ENCODE measurements around the gene C1QTNF12. TPM values are rescaled to one million over a fixed set of nuclear protein-coding genes. Genes with fewer than 3 reads are reported as not detected.

The C1QTNF12 gene
- total and polyA plus RNA-seq, 7 donors = 1.9 to 28.7 (median 17.6) TPM; not detected in 2

DNA sequence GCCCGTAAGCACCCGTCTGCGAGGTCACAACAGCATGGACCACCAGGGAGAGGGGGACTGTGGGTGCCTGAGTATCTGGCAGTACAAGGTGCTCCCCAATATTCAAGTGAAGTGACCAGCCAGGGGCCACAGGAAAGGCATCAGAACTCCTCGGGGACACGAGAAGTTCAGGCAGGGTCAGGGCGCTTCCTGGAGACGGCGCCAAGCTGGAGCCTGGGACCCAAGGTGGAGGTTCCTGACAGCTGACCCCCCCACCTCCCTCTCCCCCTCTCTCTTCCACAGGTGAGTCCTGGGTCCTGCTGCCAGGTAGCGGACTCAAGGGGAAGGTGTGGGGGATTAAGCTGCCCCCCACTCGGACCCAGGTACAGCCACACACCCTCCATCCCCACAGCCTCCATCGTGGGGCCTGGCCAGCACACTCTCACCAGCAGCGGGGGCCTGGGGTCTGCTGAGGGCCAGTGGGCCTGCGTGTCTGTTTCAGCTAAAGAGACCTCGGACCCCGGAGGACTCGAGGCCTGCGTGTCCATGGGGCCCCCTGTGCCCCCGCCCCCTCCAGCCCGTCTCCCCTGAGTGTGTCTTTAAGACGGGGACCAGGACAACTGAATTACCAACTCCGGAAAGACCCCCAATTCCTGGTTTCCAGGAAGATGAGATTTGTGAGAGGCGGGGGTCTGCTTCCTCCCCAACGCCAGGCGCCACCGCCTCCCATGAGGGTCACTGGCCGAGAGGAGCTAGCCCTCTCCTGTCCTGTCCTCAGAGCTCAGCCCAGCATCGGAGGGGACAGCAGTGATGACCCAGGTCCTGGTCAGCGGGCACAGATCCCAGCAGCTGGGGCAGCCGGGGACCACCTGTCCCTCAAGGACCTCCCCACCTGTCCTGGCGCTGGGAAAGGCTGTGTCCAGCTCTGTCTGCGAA lies 46.3 kb downstream of the C1QTNF12 start:
- DNase-seq = no peak
- 54 to 74% methylated on average over 31 of the region's 31 CpGs for WGBS, 2 donors

DNA sequence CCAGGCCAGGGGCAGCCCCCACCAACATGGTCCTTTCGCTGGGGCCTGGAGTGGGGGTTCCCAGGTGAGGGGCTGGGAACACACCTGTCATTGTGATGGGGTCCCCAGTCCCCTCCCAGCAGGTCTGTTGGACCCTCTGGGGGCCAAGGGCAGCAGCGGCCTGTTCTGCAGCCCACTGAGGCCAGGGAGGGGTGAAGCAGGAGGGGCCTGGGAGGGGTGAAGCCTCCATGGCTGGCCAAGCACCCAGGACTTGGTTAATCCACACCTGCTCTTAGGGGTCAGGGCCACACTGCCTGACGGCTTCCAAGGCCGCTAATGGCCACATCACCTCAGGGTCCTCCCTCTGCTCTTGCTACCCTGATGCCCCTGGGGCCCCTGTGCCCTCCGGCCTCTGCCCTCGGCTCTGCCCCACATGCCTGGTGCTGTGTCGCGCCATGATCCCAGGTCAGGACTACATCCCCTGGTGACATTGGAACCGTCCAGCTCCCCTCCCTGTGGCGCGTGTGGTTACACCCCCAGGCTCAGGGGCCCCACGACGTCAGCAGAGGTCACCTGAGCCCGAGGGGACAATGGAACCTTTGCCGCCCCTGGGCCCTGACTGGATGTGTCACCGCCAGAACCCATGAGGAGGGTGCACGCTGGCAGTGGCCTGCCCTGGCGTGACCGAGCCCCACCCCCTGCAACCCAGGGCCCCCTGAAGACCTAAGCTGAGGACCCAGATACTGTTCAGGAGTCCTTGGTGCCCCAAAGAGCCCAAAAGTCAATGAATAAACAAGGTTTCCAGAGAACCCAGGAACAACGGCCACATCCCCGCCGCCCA lies 47.2 kb downstream of the C1QTNF12 start:
- no peaks in the 10 kb centered on the region for H3K36me3 ChIP-seq
- H3K4me1 ChIP-seq = peaks cover 0 to 10% (median 10%) of the 10 kb centered on the region in 4 donors
- H3K27ac ChIP-seq = no peak overlapping the region
- peaks cover 0 to 6% (median 4%) of the 10 kb centered on the region in 4 donors for H3K9me3 ChIP-seq
- WGBS, 2 donors = 67 to 85% methylated on average over 22 of the region's 22 CpGs
- H3K4me3 ChIP-seq = no peak overlapping the region
- no peak for DNase-seq
- peaks cover 5 to 26% (median 8%) of the 10 kb centered on the region in 3 donors for H3K27me3 ChIP-seq
- intact Hi-C loops (cut with DNase I) = no loop called here
- TF ChIP-seq POLR2AphosphoS5 (IDR thresholded peaks at IDR 0.05) (no peak), POLR2A (IDR thresholded peaks at IDR 0.05) (no peak), EP300 (IDR thresholded peaks at IDR 0.05) (no peak)
- TF ChIP-seq, protein P1, sequence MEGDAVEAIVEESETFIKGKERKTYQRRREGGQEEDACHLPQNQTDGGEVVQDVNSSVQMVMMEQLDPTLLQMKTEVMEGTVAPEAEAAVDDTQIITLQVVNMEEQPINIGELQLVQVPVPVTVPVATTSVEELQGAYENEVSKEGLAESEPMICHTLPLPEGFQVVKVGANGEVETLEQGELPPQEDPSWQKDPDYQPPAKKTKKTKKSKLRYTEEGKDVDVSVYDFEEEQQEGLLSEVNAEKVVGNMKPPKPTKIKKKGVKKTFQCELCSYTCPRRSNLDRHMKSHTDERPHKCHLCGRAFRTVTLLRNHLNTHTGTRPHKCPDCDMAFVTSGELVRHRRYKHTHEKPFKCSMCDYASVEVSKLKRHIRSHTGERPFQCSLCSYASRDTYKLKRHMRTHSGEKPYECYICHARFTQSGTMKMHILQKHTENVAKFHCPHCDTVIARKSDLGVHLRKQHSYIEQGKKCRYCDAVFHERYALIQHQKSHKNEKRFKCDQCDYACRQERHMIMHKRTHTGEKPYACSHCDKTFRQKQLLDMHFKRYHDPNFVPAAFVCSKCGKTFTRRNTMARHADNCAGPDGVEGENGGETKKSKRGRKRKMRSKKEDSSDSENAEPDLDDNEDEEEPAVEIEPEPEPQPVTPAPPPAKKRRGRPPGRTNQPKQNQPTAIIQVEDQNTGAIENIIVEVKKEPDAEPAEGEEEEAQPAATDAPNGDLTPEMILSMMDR (IDR thresholded peaks at IDR 0.05) = no peak

More for the DNA sequence above, 46.3 kb downstream of the C1QTNF12 start:
- intact Hi-C loops (cut with DNase I) = no loop called here
- Histone ChIP-seq H3K4me3 (no peak overlapping the region), H3K27me3 (peaks cover 5 to 31% (median 10%) of the 10 kb centered on the region in 3 donors), H3K4me1 (peaks cover 0 to 10% (median 10%) of the 10 kb centered on the region in 4 donors), H3K27ac (no peak overlapping the region), H3K36me3 (no peaks in the 10 kb centered on the region), H3K9me3 (peaks cover 0 to under 1% (median 0%) of the 10 kb centered on the region in 4 donors)
- TF ChIP-seq POLR2A (IDR thresholded peaks at IDR 0.05) = no peak
- no peak for TF ChIP-seq EP300 (IDR thresholded peaks at IDR 0.05)
- TF ChIP-seq, protein P1 (IDR thresholded peaks at IDR 0.05) = no peak
- no peak for TF ChIP-seq POLR2AphosphoS5 (IDR thresholded peaks at IDR 0.05)

DNA sequence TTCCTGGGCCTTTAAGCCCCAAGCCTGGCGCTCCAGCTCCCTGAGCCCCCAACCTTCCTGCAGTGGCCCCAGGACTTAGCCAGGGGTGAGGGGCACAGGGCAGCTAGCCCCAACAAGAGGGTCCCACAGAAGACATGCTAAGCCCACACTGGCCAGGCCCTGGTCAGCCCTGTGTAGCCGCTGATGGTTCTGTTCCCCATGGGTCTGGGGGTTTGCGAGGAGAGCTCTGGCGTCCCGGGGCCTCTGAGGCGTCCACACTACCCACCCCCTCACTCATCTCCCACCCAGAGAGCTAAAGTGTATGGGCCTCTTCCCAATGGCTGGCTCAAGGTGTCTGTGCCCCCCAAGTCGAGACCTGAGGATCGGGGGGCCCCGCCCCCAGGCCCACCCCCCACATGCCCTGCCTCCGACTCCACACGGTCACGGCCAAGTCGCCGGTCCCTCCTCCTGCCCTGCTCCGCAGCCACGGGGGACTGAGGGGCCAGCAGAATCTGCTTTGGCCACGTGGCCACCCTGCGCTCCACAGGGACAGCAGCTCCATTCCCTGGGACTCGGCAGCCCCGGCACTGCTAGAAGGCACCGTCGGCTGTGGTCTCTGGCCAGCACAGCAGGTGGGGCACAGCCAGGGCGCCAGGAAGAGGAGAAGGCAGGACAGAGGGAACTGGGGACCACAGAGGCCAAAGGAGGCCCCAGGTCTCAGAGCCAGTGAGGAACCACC lies 47.9 kb downstream of the C1QTNF12 start:
- Histone ChIP-seq H3K9me3 (peaks cover 0 to 6% (median 4%) of the 10 kb centered on the region in 4 donors), H3K4me3 (no peak overlapping the region), H3K36me3 (no peaks in the 10 kb centered on the region), H3K4me1 (peaks cover 0 to 10% (median 10%) of the 10 kb centered on the region in 4 donors), H3K27me3 (peaks cover 5 to 23% (median 8%) of the 10 kb centered on the region in 3 donors), H3K27ac (no peak overlapping the region)
- intact Hi-C loops (cut with DNase I) = no loop called here
- 74 to 83% methylated on average over 23 of the region's 23 CpGs for WGBS, 2 donors
- TF ChIP-seq POLR2AphosphoS5 (IDR thresholded peaks at IDR 0.05) (no peak), EP300 (IDR thresholded peaks at IDR 0.05) (no peak), POLR2A (IDR thresholded peaks at IDR 0.05) (no peak)
- TF ChIP-seq, protein P1 (IDR thresholded peaks at IDR 0.05) = no peak
- no peak for DNase-seq

Measured in sigmoid colon (tissue), 7 donors.